A673 (cell line): ENCODE measurements around the gene GET3. TPM values are rescaled to one million over a fixed set of nuclear protein-coding genes. Genes with fewer than 3 reads are reported as not detected.

Source experiments
- BruUV-seq: library from RNA; stranded (reverse); fragments of 400-500 nt; replicated peaks from 2 replicates; lab custom pipeline; 2021; lab: Mats Ljungman, UMichigan
- CTCF ChIA-PET: fragments of 300-600 bp; sonication (Branson Sonifier 250); formaldehyde crosslinking; loops from one replicate; lab custom pipeline; 2022; ENCODE audit warnings: antibody characterized with exemption; lab: Charles Lee
- POLR2A ChIA-PET: fragments of 300-600 bp; sonication (Branson Sonifier 250); formaldehyde crosslinking; loops from one replicate; lab custom pipeline; 2022; ENCODE audit warnings: antibody characterized with exemption; ENCODE audit not compliant: low non-redundant PET; lab: Charles Lee
- DNase-seq: peaks from one replicate; pipeline ENCODE4 v3.0.0-alpha.2; 2015; ENCODE audit warnings: low spot score
- H3K27ac ChIP-seq: fragments of 200-600 bp; sonication (generic); 2 replicates; pipeline ENCODE4 v1.5.1; 2016; ENCODE audit warnings: mixed run types, low read depth, mild to moderate bottlenecking, mixed read lengths, antibody characterized with exemption, low read length; ENCODE audit not compliant: poor library complexity, severe bottlenecking
- H3K27me3 ChIP-seq: fragments of 200-600 bp; sonication (generic); replicated peaks from 2 replicates; pipeline ENCODE4 v1.6.1; 2017; ENCODE audit warnings: mixed run types, low read depth, mild to moderate bottlenecking, mixed read lengths, antibody characterized with exemption, low read length; ENCODE audit not compliant: insufficient read depth, poor library complexity
- H3K36me3 ChIP-seq: fragments of 200-600 bp; sonication (generic); 2 replicates; pipeline ENCODE4 v1.6.1; 2016; ENCODE audit warnings: mixed run types, mild to moderate bottlenecking, mixed read lengths, antibody characterized with exemption, low read length; ENCODE audit not compliant: insufficient read depth, poor library complexity, severe bottlenecking
- H3K4me1 ChIP-seq: fragments of 200-600 bp; sonication (generic); 2 replicates; pipeline ENCODE4 v1.6.1; 2017; ENCODE audit warnings: mixed run types, mild to moderate bottlenecking, mixed read lengths, antibody characterized with exemption, low read length; ENCODE audit not compliant: insufficient read depth, poor library complexity, severe bottlenecking
- H3K4me3 ChIP-seq: fragments of 200-600 bp; sonication (generic); 2 replicates; pipeline ENCODE4 v1.5.1; 2016; ENCODE audit warnings: low read depth, mixed run types, mild to moderate bottlenecking, mixed read lengths, low read length; ENCODE audit not compliant: poor library complexity, severe bottlenecking
- H3K9me3 ChIP-seq: fragments of 200-600 bp; sonication (generic); 2 replicates; pipeline ENCODE4 v1.6.1; 2016; ENCODE audit warnings: mixed run types, low read depth, mild to moderate bottlenecking, mixed read lengths, antibody characterized with exemption, low read length; ENCODE audit not compliant: poor library complexity, severe bottlenecking
- EZH2 ChIP-seq: fragments of 200-600 bp; sonication (generic); IDR thresholded peaks from 2 replicates; pipeline ENCODE4 v1.6.1; 2017; ENCODE audit warnings: borderline replicate concordance, low read depth, mild to moderate bottlenecking, mixed read lengths, antibody characterized with exemption, low read length; ENCODE audit not compliant: poor library complexity, severe bottlenecking
- intact Hi-C: fragments of 100-400 bp; cut with micrococcal nuclease; formaldehyde crosslinking; loops from one replicate; pipeline ENCODE4 v1.10.0; 2022; ENCODE audit not compliant: unreplicated experiment
- total RNA-seq: library from RNA; stranded (reverse); gene quantifications from 2 replicates; pipeline ENCODE4 v1.2.3, GENCODE V29; 2021
- TF ChIP-seq, protein P1 (sequence below): fragments of 300-800, 200-600 bp; sonication (generic); conservative IDR thresholded peaks from 2 replicates; pipeline ENCODE4 v1.5.1; 2017; ENCODE audit warnings: low read depth, mild to moderate bottlenecking, antibody characterized with exemption, low read length, moderate library complexity, mixed read lengths

GET3 gene
- total RNA-seq, 1 experiment from 2014 or later: 91.7 TPM

DNA sequence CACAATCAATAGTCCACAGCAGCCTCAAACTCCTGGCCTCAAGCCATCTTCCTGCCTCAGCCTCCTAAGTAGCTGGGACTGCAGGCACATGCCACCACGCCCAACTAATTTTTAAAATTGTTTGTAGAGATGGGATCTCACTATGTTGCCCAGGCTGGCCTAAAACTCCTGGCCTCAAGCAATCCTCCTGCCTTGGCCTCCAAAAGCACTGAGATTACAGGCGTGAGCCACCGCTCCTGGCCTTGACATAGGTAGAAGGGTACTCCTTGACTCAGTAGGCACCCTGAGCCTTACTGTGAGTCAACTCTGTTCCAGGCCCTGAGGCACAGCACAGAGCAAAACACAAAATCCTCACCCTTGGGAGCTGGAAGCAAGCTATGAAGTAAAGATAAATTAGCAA is 21.4 kb upstream of the GET3 start:
- TF ChIP-seq EZH2: no peak
- TF ChIP-seq, protein P1, sequence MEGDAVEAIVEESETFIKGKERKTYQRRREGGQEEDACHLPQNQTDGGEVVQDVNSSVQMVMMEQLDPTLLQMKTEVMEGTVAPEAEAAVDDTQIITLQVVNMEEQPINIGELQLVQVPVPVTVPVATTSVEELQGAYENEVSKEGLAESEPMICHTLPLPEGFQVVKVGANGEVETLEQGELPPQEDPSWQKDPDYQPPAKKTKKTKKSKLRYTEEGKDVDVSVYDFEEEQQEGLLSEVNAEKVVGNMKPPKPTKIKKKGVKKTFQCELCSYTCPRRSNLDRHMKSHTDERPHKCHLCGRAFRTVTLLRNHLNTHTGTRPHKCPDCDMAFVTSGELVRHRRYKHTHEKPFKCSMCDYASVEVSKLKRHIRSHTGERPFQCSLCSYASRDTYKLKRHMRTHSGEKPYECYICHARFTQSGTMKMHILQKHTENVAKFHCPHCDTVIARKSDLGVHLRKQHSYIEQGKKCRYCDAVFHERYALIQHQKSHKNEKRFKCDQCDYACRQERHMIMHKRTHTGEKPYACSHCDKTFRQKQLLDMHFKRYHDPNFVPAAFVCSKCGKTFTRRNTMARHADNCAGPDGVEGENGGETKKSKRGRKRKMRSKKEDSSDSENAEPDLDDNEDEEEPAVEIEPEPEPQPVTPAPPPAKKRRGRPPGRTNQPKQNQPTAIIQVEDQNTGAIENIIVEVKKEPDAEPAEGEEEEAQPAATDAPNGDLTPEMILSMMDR: no peak
- peaks cover 76% of the 10 kb centered on the region for H3K36me3 ChIP-seq
- POLR2A ChIA-PET: no interaction called here
- peaks cover 5% of the 10 kb centered on the region for H3K4me1 ChIP-seq
- DNase-seq: no peak
- H3K27ac ChIP-seq: no peak overlapping the region
- no peak overlapping the region for H3K4me3 ChIP-seq
- intact Hi-C loops: no loop called here
- H3K27me3 ChIP-seq: no peaks in the 10 kb centered on the region
- no peaks in the 10 kb centered on the region for H3K9me3 ChIP-seq
- no TSS peak for BruUV-seq
- CTCF ChIA-PET: interaction anchor here (0.6 kb wide), 1 partner anchor 249 kb away, joined by 6 read pairs; no protein-coding TSS in a partner anchor

GRCh38 chr19:12720296-12720695 is 17.0 kb upstream of the GET3 start:
- intact Hi-C loops: no loop called here
- peak overlapping the region; percentile 98 for H3K27ac ChIP-seq
- DNase-seq: no peak
- BruUV-seq: no TSS peak
- peaks cover 39% of the 10 kb centered on the region for H3K36me3 ChIP-seq
- TF ChIP-seq, protein P1: no peak
- TF ChIP-seq EZH2: no peak
- H3K4me1 ChIP-seq: peaks cover 5% of the 10 kb centered on the region
- no peaks in the 10 kb centered on the region for H3K27me3 ChIP-seq
- H3K4me3 ChIP-seq: peak overlapping the region; percentile 94
- POLR2A ChIA-PET: no interaction called here
- CTCF ChIA-PET: no interaction called here
- H3K9me3 ChIP-seq: no peaks in the 10 kb centered on the region

DNA sequence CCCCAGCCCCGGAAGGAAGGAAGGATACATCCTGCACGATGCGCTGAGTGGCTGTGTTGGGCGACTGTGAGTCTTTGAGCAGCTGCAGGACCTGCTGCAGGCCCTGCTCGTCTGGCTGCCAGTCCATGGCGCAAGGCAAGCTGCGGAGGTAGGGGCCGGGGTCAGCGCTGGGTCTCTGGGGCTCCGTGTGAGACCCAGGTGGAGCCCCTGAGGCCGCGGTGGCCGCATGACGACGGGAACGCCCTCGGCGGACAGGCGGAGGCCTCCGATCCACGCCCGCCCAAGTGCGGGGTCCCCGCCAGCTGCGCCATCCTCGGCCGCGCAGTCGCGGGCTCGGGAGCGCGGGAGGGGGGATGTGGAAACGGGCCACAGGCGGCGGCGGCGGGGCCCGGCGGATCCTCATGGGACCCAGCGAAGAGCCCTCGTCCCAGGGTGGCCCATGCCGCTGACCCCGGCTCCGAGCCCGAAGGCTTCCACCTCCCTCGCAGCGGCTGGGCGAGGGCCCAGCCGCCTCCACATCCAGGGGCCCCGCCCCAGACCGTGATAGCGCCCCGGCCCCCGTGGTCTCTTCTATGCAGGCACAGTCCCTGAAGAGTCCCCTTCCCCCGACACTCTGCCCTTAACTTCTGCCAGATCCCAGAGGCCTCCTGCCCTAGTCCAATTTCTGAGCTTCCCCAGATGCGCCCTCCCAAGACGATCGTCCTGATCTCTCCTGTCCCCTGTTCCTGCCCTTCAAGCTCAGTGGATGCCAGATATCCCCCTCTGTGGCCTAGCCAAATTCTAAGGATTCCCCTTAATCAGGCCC is 16.2 kb upstream of the GET3 start:
- Histone ChIP-seq H3K27me3 (no peaks in the 10 kb centered on the region), H3K36me3 (peaks cover 31% of the 10 kb centered on the region), H3K9me3 (no peaks in the 10 kb centered on the region), H3K4me3 (peak overlapping the region; percentile 94), H3K4me1 (peaks cover 5% of the 10 kb centered on the region), H3K27ac (peak overlapping the region; percentile 98)
- TF ChIP-seq EZH2: no peak
- TF ChIP-seq, protein P1: no peak
- ChIA-PET POLR2A (no interaction called here), CTCF (no interaction called here)
- intact Hi-C loops: no loop called here
- no peak for DNase-seq
- BruUV-seq: no TSS peak
